ENCODE measurements around the gene LRP1. TPM values are rescaled to one million over a fixed set of nuclear protein-coding genes. Genes with fewer than 3 reads are reported as not detected.

The LRP1 gene
- polyA plus RNA-seq, 1 experiment: 117 TPM

DNA sequence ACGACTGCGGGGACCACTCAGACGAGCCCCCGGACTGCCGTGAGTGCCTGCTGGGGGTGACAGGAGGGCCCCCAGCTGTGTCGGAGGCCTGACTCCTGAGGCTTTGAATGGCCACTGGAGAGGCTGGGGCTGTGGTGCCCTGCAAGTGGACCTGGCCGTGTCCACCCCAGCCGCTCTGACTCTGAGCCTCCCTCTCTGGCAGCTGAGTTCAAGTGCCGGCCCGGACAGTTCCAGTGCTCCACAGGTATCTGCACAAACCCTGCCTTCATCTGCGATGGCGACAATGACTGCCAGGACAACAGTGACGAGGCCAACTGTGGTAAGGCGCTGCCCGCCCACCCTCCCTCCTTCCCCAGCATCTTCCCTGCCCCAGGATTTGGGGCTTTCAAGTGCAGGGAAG lies 72.2 kb downstream of the LRP1 start:
- Histone ChIP-seq H3K27me3 (ENCODE audit: control insufficient read depth, insufficient read depth, low read length) (no peaks in the 10 kb centered on the region), H3K36me3 (ENCODE audit: control insufficient read depth, insufficient read depth, low read length) (peaks cover 96% of the 10 kb centered on the region), H3K4me3 (ENCODE audit: low read depth, low read length) (no peak overlapping the region)
- ChIA-PET POLR2A (no interaction called here), CTCF (no interaction called here)
- no peak for DNase-seq (ENCODE audit: low read depth)
- TF ChIP-seq, protein P1, sequence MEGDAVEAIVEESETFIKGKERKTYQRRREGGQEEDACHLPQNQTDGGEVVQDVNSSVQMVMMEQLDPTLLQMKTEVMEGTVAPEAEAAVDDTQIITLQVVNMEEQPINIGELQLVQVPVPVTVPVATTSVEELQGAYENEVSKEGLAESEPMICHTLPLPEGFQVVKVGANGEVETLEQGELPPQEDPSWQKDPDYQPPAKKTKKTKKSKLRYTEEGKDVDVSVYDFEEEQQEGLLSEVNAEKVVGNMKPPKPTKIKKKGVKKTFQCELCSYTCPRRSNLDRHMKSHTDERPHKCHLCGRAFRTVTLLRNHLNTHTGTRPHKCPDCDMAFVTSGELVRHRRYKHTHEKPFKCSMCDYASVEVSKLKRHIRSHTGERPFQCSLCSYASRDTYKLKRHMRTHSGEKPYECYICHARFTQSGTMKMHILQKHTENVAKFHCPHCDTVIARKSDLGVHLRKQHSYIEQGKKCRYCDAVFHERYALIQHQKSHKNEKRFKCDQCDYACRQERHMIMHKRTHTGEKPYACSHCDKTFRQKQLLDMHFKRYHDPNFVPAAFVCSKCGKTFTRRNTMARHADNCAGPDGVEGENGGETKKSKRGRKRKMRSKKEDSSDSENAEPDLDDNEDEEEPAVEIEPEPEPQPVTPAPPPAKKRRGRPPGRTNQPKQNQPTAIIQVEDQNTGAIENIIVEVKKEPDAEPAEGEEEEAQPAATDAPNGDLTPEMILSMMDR (IDR thresholded peaks at IDR 0.05; ENCODE audit: insufficient read depth, low read depth, low read length): no peak

DNA sequence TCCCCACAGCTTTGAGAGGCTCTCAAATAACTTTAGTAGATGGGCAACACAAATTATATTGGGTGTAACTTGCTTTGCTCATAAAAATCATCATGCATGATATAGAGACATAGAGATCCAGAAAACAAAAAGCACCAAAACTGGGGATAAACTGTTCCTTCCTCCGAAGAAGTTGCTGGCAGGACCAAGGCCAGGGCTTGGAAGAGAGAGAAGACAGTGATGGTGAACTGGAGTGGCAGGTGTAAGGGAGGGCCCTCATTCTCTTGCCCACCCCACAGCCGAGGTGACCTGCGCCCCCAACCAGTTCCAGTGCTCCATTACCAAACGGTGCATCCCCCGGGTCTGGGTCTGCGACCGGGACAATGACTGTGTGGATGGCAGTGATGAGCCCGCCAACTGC lies 72.9 kb downstream of the LRP1 start:
- no peak overlapping the region for H3K4me3 ChIP-seq (ENCODE audit: low read depth, low read length)
- ChIA-PET POLR2A (no interaction called here), CTCF (interaction anchor here (1.6 to 3.1 kb wide), 2 partner anchors 12 to 77 kb away, joined by 4 to 17 read pairs; no protein-coding TSS in a partner anchor)
- TF ChIP-seq, protein P1 (IDR thresholded peaks at IDR 0.05; ENCODE audit: insufficient read depth, low read depth, low read length): no peak
- H3K27me3 ChIP-seq (ENCODE audit: control insufficient read depth, insufficient read depth, low read length): no peaks in the 10 kb centered on the region
- H3K36me3 ChIP-seq (ENCODE audit: control insufficient read depth, insufficient read depth, low read length): peaks cover 95% of the 10 kb centered on the region
- no peak for DNase-seq (ENCODE audit: low read depth)

DNA sequence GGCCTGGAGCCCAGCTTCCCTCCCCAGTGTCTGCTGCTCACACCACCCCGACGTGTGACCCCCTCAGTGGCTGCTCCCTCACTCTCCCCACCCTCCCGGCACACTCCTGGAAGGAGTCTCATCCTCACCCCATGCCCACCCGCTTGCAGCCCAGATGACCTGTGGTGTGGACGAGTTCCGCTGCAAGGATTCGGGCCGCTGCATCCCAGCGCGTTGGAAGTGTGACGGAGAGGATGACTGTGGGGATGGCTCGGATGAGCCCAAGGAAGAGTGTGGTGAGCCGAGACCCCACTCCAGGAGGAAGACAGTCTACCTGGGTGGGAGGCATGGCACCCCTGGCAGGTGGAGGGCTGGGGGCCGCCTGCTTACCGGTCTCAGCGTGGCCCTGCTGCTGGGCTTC lies 73.3 kb downstream of the LRP1 start:
- POLR2A ChIA-PET: no interaction called here
- H3K36me3 ChIP-seq (ENCODE audit: control insufficient read depth, insufficient read depth, low read length): peaks cover 96% of the 10 kb centered on the region
- CTCF ChIA-PET: interaction anchor here (1.3 to 3.1 kb wide), 3 partner anchors 12 to 77 kb away, joined by 4 to 17 read pairs (median 5); no protein-coding TSS in a partner anchor

DNA sequence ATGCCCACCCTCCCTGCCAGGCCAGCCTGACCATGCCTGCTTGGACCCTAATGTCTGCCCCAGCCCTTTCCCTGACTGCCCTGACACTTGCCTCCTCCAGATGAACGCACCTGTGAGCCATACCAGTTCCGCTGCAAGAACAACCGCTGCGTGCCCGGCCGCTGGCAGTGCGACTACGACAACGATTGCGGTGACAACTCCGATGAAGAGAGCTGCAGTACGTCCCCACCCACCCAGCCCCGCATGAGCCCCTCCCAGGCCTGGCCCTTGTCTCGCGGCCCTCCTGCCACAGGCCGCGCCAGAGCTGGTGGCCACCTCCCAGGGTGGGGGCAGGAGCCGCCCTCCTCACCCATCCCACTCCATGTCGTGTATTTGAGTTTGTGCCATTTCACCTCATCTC lies 74.0 kb downstream of the LRP1 start:
- Histone ChIP-seq H3K27me3 (ENCODE audit: control insufficient read depth, insufficient read depth, low read length) (no peaks in the 10 kb centered on the region), H3K4me3 (ENCODE audit: low read depth, low read length) (no peak overlapping the region), H3K36me3 (ENCODE audit: control insufficient read depth, insufficient read depth, low read length) (peaks cover 89% of the 10 kb centered on the region)
- POLR2A ChIA-PET: no interaction called here
- CTCF ChIA-PET: interaction anchor here (1.3 to 3.1 kb wide), 3 partner anchors 11 to 78 kb away, joined by 4 to 17 read pairs (median 5); no protein-coding TSS in a partner anchor
- no peak for DNase-seq (ENCODE audit: low read depth)
- TF ChIP-seq, protein P1 (IDR thresholded peaks at IDR 0.05; ENCODE audit: insufficient read depth, low read depth, low read length): no peak

More for the DNA sequence above, 73.3 kb downstream of the LRP1 start:
- TF ChIP-seq, protein P1 (IDR thresholded peaks at IDR 0.05; ENCODE audit: insufficient read depth, low read depth, low read length): no peak
- H3K4me3 ChIP-seq (ENCODE audit: low read depth, low read length): no peak overlapping the region
- DNase-seq (ENCODE audit: low read depth): no peak
- no peaks in the 10 kb centered on the region for H3K27me3 ChIP-seq (ENCODE audit: control insufficient read depth, insufficient read depth, low read length)

DNA sequence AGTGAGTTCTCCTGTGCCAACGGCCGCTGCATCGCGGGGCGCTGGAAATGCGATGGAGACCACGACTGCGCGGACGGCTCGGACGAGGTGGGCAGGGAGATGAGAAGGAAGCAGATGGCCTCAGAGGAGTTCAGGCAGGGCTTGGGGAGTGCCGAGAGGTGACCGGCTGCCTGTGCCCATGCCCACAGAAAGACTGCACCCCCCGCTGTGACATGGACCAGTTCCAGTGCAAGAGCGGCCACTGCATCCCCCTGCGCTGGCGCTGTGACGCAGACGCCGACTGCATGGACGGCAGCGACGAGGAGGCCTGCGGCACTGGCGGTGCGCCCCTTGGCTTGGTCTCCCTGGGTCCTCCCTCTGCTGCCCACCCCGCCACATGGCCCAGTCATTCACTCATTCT lies 74.9 kb downstream of the LRP1 start:
- TF ChIP-seq, protein P1 (IDR thresholded peaks at IDR 0.05; ENCODE audit: insufficient read depth, low read depth, low read length): no peak
- no peak for DNase-seq (ENCODE audit: low read depth)
- POLR2A ChIA-PET: no interaction called here
- CTCF ChIA-PET: interaction anchor here (3.1 kb wide), 1 partner anchor 10 kb away, joined by 17 read pairs; no protein-coding TSS in a partner anchor
- Histone ChIP-seq H3K36me3 (ENCODE audit: control insufficient read depth, insufficient read depth, low read length) (peaks cover 89% of the 10 kb centered on the region), H3K27me3 (ENCODE audit: control insufficient read depth, insufficient read depth, low read length) (no peaks in the 10 kb centered on the region), H3K4me3 (ENCODE audit: low read depth, low read length) (no peak overlapping the region)
